CD4-positive, alpha-beta T cell (primary cell): Measurements from ENCODE around the gene ANKRD44. TPM values are rescaled to one million over a fixed set of nuclear protein-coding genes. Genes with fewer than 3 reads are reported as not detected.
A peak's percentile ranks its signal among the peaks of the same experiment; 100 is the strongest.

ENCODE experiments used
- ATAC-seq: fragments of 200-7000 bp; cut with Tn5 transposase; one replicate; pipeline ENCODE4 v1.10.0; 2022; ENCODE audit warnings: mild to moderate bottlenecking; ENCODE audit not compliant: poor library complexity
- CTCF ChIA-PET: fragments of 350-600 bp; sonication (Branson Sonifier 250); formaldehyde crosslinking; loops from one replicate; lab custom pipeline; 2021; ENCODE audit warnings: antibody characterized with exemption, inconsistent platforms; lab: Charles Lee
- POLR2A ChIA-PET: fragments of 350-600 bp; sonication (Branson Sonifier 250); formaldehyde crosslinking; loops from one replicate; lab custom pipeline; 2021; ENCODE audit warnings: antibody characterized with exemption, inconsistent platforms; lab: Charles Lee
- DNase-seq, 14 experiments: peaks; one replicate each; pipeline ENCODE4 v3.0.0-alpha.2; 2013 to 2020; ENCODE audit warnings: mixed read lengths in 2 of 14
- H3K27ac ChIP-seq, 2 donors: one replicate each; pipeline versions ENCODE4 v1.5.1 to v1.7.0; 2013; ENCODE audit warnings: low read length in 2 of 2, low read depth in 1 of 2, mild to moderate bottlenecking in 1 of 2
- H3K27me3 ChIP-seq, 2 experiments: 1 replicate in 1 of 2; 2 replicates in 1 of 2; pipeline versions ENCODE4 v1.6.1 to v1.7.0; 2013; ENCODE audit warnings: low read length in 2 of 2, control low read depth in 1 of 2, mild to moderate bottlenecking in 1 of 2, moderate library complexity in 1 of 2; ENCODE audit not compliant: insufficient read depth in 2 of 2, control insufficient read depth in 1 of 2
- H3K36me3 ChIP-seq: one replicate; pipeline ENCODE4 v1.6.1; 2013; ENCODE audit warnings: low read length, control low read depth; ENCODE audit not compliant: insufficient read depth
- H3K4me1 ChIP-seq: one replicate; pipeline ENCODE4 v1.6.1; 2013; ENCODE audit warnings: low read length, control low read depth; ENCODE audit not compliant: insufficient read depth
- H3K4me3 ChIP-seq: one replicate; pipeline ENCODE4 v1.5.1; 2013; ENCODE audit warnings: mild to moderate bottlenecking, low read length, moderate library complexity
- H3K9me3 ChIP-seq, 2 experiments: 1 replicate in 1 of 2; 2 replicates in 1 of 2; pipeline versions ENCODE4 v1.6.1 to v1.7.0; 2013; ENCODE audit warnings: low read length in 2 of 2, mild to moderate bottlenecking in 2 of 2, control low read depth in 1 of 2, moderate library complexity in 1 of 2; ENCODE audit not compliant: control insufficient read depth in 1 of 2, insufficient read depth in 1 of 2
- H3K27ac Mint-ChIP-seq: one replicate; pipeline ENCODE4 v1.8.0; 2020; ENCODE audit warnings: mixed read lengths
- H3K27me3 Mint-ChIP-seq: one replicate; pipeline ENCODE4 v1.8.0; 2021; ENCODE audit warnings: mixed read lengths
- H3K36me3 Mint-ChIP-seq: one replicate; pipeline ENCODE4 v1.8.0; 2021; ENCODE audit warnings: low read depth, mixed read lengths
- H3K4me1 Mint-ChIP-seq: one replicate; pipeline ENCODE4 v1.8.0; 2021; ENCODE audit warnings: low read depth, mixed read lengths
- H3K4me3 Mint-ChIP-seq: one replicate; pipeline ENCODE4 v1.8.0; 2020; ENCODE audit warnings: mild to moderate bottlenecking, mixed read lengths
- H3K9me3 Mint-ChIP-seq: one replicate; pipeline ENCODE4 v1.8.0; 2020; ENCODE audit warnings: mixed read lengths
- intact Hi-C, 2 experiments: fragments of 100-400 bp; cut with DNase I in 1 of 2; cut with micrococcal nuclease in 1 of 2; formaldehyde crosslinking; loops; one replicate each; pipeline versions ENCODE4 v1.15.1 to v1.9.0; 2023 to 2025; cut with DNase I, micrococcal nuclease
- total RNA-seq, 174 experiments: library from RNA in 2 of 174; stranded (reverse) in 2 of 174; gene quantifications; one replicate each; pipeline ENCODE4 v1.2.3 and lab custom pipeline; 2021 to 2026
- TF ChIP-seq, protein P1 (sequence below): fragments of 200-600 bp; IDR thresholded peaks from one replicate; pipeline ENCODE4 v1.8.0; 2022; ENCODE audit warnings: antibody characterized with exemption, mild to moderate bottlenecking

The ANKRD44 gene
- total RNA-seq, 2 experiments from 2014 or later: 170 to 186 TPM

DNA sequence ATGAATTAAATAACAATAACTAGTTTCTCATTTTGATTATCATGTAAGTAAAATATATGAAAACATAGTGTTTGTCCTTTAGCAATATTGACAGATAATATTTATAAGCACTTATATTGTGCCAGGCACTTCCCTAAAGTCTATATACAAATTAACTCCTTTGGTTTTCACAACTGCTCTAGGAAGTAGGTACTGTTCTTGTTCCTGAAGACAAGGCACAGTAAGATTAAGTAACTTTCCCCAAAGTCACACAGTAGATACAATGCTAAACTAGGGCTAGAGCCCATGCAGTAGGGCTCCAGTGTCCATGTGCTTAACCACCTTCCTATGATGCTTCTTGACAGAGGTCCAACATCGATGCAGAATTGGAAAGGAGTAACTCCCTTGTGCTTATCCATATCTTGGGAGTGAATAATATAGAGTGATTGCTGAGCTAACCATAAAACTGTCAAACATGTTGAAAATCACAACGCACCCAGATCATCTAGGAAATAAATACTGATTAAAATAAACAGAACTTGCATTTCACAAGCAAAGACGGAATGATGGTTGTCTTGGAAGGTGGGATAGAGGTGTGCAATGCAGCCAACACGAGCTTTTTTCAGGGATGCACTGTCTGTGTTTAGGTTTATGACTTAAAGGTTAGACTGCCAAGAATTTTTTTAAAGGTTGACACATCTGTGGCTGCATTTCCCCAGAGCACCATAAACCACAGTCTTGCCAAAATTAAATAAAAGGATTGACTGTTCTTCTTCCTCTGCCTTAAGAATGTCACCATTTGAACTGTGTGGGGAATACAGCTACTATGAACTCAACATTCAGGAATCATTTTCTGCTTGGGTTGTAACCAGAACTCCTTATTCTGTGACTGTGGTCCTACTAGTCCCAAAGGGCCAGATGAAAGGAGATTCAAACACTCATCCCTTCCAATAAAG is 80.8 kb downstream of the ANKRD44 start:
- Histone ChIP-seq H3K27ac (no peak overlapping the region), H3K9me3 (no peaks in the 10 kb centered on the region), H3K36me3 (peaks cover 6% of the 10 kb centered on the region), H3K27me3 (no peaks in the 10 kb centered on the region), H3K4me3 (no peak overlapping the region), H3K4me1 (peaks cover 76% of the 10 kb centered on the region)
- POLR2A ChIA-PET: interaction anchor here (0.6 to 3.4 kb wide), 6 partner anchors 10 to 80 kb away, joined by 3 to 22 read pairs (median 7); partner anchors contain the start of gene ANKRD44
- Mint-ChIP-seq H3K36me3 (peaks cover 51% of the 10 kb centered on the region), H3K9me3 (no peaks in the 10 kb centered on the region), H3K27me3 (no peaks in the 10 kb centered on the region), H3K4me1 (peaks cover 96% of the 10 kb centered on the region), H3K27ac (peak overlapping the region; percentile 91), H3K4me3 (peak overlapping the region; percentile 36)
- ATAC-seq (no peak), DNase-seq (no peak)
- TF ChIP-seq, protein P1, sequence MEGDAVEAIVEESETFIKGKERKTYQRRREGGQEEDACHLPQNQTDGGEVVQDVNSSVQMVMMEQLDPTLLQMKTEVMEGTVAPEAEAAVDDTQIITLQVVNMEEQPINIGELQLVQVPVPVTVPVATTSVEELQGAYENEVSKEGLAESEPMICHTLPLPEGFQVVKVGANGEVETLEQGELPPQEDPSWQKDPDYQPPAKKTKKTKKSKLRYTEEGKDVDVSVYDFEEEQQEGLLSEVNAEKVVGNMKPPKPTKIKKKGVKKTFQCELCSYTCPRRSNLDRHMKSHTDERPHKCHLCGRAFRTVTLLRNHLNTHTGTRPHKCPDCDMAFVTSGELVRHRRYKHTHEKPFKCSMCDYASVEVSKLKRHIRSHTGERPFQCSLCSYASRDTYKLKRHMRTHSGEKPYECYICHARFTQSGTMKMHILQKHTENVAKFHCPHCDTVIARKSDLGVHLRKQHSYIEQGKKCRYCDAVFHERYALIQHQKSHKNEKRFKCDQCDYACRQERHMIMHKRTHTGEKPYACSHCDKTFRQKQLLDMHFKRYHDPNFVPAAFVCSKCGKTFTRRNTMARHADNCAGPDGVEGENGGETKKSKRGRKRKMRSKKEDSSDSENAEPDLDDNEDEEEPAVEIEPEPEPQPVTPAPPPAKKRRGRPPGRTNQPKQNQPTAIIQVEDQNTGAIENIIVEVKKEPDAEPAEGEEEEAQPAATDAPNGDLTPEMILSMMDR: no peak
- intact Hi-C loops: loop anchor here in 1 of 2 experiments (2.0 kb wide), 1 partner anchor 17 kb away; no protein-coding TSS in a partner anchor
- CTCF ChIA-PET: interaction anchor here (1.2 to 1.8 kb wide), 3 partner anchors 11 to 82 kb away, joined by 3 to 5 read pairs (median 5); no protein-coding TSS in a partner anchor

DNA sequence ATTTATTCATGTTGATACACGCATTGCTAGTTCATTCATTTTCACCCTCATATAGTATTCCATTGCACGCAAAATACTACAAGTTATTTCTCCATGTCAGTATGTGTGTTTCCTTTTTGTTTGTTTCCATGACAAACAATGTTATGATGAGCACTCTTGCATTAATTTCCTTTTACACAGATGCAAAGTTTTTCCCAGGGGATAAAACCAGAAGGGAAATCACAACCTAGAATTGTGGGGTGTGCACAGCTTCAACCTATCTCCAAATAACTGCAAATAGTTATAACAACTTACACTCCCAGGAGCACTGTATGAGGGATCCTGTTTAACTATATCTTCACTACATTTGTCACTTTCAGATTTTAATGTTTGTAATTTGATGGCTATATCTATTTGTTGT is 87.1 kb downstream of the ANKRD44 start:
- no peaks in the 10 kb centered on the region for H3K9me3 Mint-ChIP-seq
- H3K27ac ChIP-seq: no peak overlapping the region
- no peaks in the 10 kb centered on the region for H3K9me3 ChIP-seq
- peaks cover 40% of the 10 kb centered on the region for H3K4me1 ChIP-seq
- DNase-seq (no peak), ATAC-seq (no peak)
- H3K4me3 Mint-ChIP-seq: peak overlapping the region; percentile 28
- H3K27ac Mint-ChIP-seq: peak overlapping the region; percentile 81
- no peak overlapping the region for H3K4me3 ChIP-seq
- ChIA-PET CTCF (no interaction called here), POLR2A (no interaction called here)
- H3K27me3 Mint-ChIP-seq: no peaks in the 10 kb centered on the region
- TF ChIP-seq, protein P1: no peak
- H3K36me3 Mint-ChIP-seq: peaks cover 60% of the 10 kb centered on the region
- peaks cover 6% of the 10 kb centered on the region for H3K36me3 ChIP-seq
- no peaks in the 10 kb centered on the region for H3K27me3 ChIP-seq
- peaks cover 84% of the 10 kb centered on the region for H3K4me1 Mint-ChIP-seq
- intact Hi-C loops: loop anchor here in 1 of 2 experiments (2.0 kb wide), 1 partner anchor 13 kb away; no protein-coding TSS in a partner anchor

DNA sequence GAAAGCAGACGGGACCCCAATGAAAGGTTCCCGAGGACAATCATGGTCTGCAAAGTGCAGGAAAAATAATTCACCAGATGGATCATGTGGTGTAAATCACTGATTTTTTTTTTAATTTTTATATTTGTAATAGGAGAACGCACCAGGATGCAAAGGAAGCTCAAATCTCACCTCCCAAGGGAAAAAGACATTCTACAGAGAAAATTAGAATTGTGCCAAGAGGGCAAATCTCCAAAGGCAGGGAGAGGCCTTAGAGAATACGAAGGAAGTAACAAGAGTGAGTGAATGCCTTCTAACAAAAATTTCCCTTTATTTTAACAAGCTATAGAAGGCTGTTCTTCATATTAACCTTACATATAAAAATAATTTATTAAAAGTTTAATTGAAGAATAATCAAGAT is 90.9 kb downstream of the ANKRD44 start:
- no peak overlapping the region for H3K4me3 Mint-ChIP-seq
- POLR2A ChIA-PET: interaction anchor here (1.0 to 29.8 kb wide), 5 partner anchors 10 to 83 kb away, joined by 3 to 754 read pairs (median 5); partner anchors contain the start of gene ANKRD44
- H3K4me1 ChIP-seq: peaks cover 51% of the 10 kb centered on the region

More for the DNA sequence above, 90.9 kb downstream of the ANKRD44 start:
- peaks cover 16% of the 10 kb centered on the region for H3K36me3 ChIP-seq
- H3K4me1 Mint-ChIP-seq: peaks cover 87% of the 10 kb centered on the region
- DNase-seq: no peak
- no peak overlapping the region for H3K4me3 ChIP-seq
- intact Hi-C loops: loop anchor here in 1 of 2 experiments (2.0 kb wide), 1 partner anchor 17 kb away; no protein-coding TSS in a partner anchor
- ATAC-seq: no peak
- peak overlapping the region in 1 of 2 donors; percentile 17 for H3K27ac ChIP-seq
- CTCF ChIA-PET: interaction anchor here (1.0 to 1.5 kb wide), 4 partner anchors 14 to 36 kb away, joined by 3 to 4 read pairs (median 3); no protein-coding TSS in a partner anchor
- H3K27me3 Mint-ChIP-seq: no peaks in the 10 kb centered on the region
- H3K27ac Mint-ChIP-seq: peak overlapping the region; percentile 81
- no peaks in the 10 kb centered on the region for H3K9me3 Mint-ChIP-seq
- TF ChIP-seq, protein P1: no peak
- no peaks in the 10 kb centered on the region for H3K27me3 ChIP-seq
- peaks cover 45% of the 10 kb centered on the region for H3K36me3 Mint-ChIP-seq
- H3K9me3 ChIP-seq: no peaks in the 10 kb centered on the region
